ENCODE results near the gene TCF12.

DNA sequence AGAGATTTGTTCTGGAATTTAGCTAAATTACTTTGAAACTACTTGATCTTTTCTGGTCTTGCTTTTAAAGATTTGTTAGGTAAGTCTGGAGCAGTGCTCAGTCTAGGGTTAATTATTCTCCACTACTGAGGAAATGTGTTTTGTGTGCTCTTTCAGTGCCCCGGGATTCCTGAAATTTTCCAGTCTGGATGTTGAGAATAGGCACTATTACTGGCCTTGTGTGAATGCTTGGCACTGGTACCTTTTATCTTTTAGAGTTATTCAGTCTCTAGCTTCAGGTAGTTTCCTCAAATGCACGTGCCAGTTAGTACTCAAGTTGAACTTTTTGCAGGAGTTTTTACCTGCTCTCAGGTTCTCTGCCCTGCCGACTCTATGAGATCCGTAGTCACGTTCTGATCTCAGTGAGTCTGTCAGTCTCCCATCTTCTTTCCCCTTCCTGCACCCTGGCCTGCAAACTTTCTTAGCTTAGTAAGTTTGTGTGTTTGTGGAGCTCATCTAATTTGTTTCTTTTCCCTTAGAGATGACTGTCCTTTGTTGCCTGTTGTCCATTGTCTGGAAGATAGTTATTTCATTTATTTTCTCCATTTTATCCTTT lies 39.5 kb downstream of the TCF12 start:
- TF ChIP-seq, protein P1, sequence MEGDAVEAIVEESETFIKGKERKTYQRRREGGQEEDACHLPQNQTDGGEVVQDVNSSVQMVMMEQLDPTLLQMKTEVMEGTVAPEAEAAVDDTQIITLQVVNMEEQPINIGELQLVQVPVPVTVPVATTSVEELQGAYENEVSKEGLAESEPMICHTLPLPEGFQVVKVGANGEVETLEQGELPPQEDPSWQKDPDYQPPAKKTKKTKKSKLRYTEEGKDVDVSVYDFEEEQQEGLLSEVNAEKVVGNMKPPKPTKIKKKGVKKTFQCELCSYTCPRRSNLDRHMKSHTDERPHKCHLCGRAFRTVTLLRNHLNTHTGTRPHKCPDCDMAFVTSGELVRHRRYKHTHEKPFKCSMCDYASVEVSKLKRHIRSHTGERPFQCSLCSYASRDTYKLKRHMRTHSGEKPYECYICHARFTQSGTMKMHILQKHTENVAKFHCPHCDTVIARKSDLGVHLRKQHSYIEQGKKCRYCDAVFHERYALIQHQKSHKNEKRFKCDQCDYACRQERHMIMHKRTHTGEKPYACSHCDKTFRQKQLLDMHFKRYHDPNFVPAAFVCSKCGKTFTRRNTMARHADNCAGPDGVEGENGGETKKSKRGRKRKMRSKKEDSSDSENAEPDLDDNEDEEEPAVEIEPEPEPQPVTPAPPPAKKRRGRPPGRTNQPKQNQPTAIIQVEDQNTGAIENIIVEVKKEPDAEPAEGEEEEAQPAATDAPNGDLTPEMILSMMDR (IDR thresholded peaks at IDR 0.05) = no peak
- TF ChIP-seq EZH2phosphoT487 (IDR thresholded peaks at IDR 0.05) = no peak
- TF ChIP-seq EZH2 (IDR thresholded peaks at IDR 0.05) = no peak
